HepG2 (cell line): ENCODE measurements around the gene SLC25A28. TPM values are rescaled to one million over a fixed set of nuclear protein-coding genes. Genes with fewer than 3 reads are reported as not detected.

Experiments used
- ATF3 ChIP-seq: sonication (generic); formaldehyde crosslinking; IDR thresholded peaks from 2 replicates; pipeline ENCODE4 v1.4.0; 2020; ENCODE audit warnings: missing genetic modification reagents
- ATF7 ChIP-seq, 2 experiments: fragments of 450-650 bp in 1 of 2; sonication (generic) in 1 of 2; formaldehyde crosslinking in 1 of 2; IDR thresholded peaks; 2 replicates each; pipeline versions ENCODE4 v1.4.0 to v1.6.1; 2016 to 2020; ENCODE audit warnings: antibody characterized with exemption in 1 of 2, mild to moderate bottlenecking in 1 of 2, missing genetic modification reagents in 1 of 2
- BHLHE40 ChIP-seq: IDR thresholded peaks from 2 replicates; pipeline ENCODE4 v1.6.1; 2011; ENCODE audit warnings: low read length, improper control_type of control experiment
- MEIS2 ChIP-seq: sonication (generic); formaldehyde crosslinking; IDR thresholded peaks from 2 replicates; pipeline ENCODE4 v1.9.0; 2021; ENCODE audit warnings: mild to moderate bottlenecking, missing genetic modification reagents
- NCOA5 ChIP-seq: sonication (generic); formaldehyde crosslinking; IDR thresholded peaks from 2 replicates; pipeline ENCODE4 v1.4.0; 2020; ENCODE audit warnings: missing genetic modification reagents
- NFKBIZ ChIP-seq: IDR thresholded peaks from 2 replicates; pipeline ENCODE4 v1.6.1; 2018; ENCODE audit warnings: missing genetic modification reagents, missing compliant biosample characterization
- PHF21A ChIP-seq: sonication (generic); formaldehyde crosslinking; IDR thresholded peaks from 2 replicates; pipeline ENCODE4 v1.5.0; 2020; ENCODE audit warnings: mild to moderate bottlenecking, missing genetic modification reagents
- SMAD9 ChIP-seq: sonication (generic); formaldehyde crosslinking; IDR thresholded peaks from 2 replicates; pipeline ENCODE4 v1.5.1; 2020; ENCODE audit warnings: mild to moderate bottlenecking, missing genetic modification reagents
- TSC22D2 ChIP-seq: sonication (generic); formaldehyde crosslinking; IDR thresholded peaks from 2 replicates; pipeline ENCODE4 v1.5.1; 2020; ENCODE audit warnings: missing genetic modification reagents, mild to moderate bottlenecking, borderline replicate concordance
- ZBTB44 ChIP-seq: sonication (generic); formaldehyde crosslinking; IDR thresholded peaks from 2 replicates; pipeline ENCODE4 v1.4.0; 2020; ENCODE audit warnings: missing genetic modification reagents
- ZNF484 ChIP-seq: sonication (generic); formaldehyde crosslinking; IDR thresholded peaks from 2 replicates; pipeline ENCODE4 v1.5.1; 2020; ENCODE audit warnings: mild to moderate bottlenecking, low read depth, missing genetic modification reagents, borderline replicate concordance
- ZNF547 ChIP-seq: sonication (generic); formaldehyde crosslinking; IDR thresholded peaks from 2 replicates; pipeline ENCODE4 v1.5.1; 2020; ENCODE audit warnings: mild to moderate bottlenecking, missing genetic modification reagents
- ZNF556 ChIP-seq: sonication (generic); formaldehyde crosslinking; IDR thresholded peaks from 2 replicates; pipeline ENCODE4 v1.4.0; 2020; ENCODE audit warnings: mild to moderate bottlenecking, missing genetic modification reagents, borderline replicate concordance
- ZNF773 ChIP-seq: sonication (generic); formaldehyde crosslinking; IDR thresholded peaks from 2 replicates; pipeline ENCODE4 v1.4.0; 2020; ENCODE audit warnings: missing genetic modification reagents, borderline replicate concordance
- polyA plus RNA-seq, 8 experiments: library from polyadenylated mRNA; depleted of rRNA in 3 of 8; stranded (reverse) in 7 of 8; unstranded in 1 of 8; fragments of >200 nt; fragmentation: Illumina TruSeq in 4 of 8; extraction: Trizol in 4 of 8; gene quantifications; 2 replicates each; pipeline versions ENCODE4 v1.2.1 to v1.2.3, GENCODE V29; 2011 to 2016; ENCODE audit warnings: low read depth in 4 of 8, missing spikeins in 1 of 8, mixed read lengths in 1 of 8; ENCODE audit not compliant: insufficient read depth in 1 of 8
- total RNA-seq, 5 experiments: library from RNA; depleted of rRNA; stranded (reverse); fragments of >200 nt; fragmentation: Illumina TruSeq; extraction: Trizol; gene quantifications; 2 replicates each; pipeline ENCODE4 v1.2.3, GENCODE V29; 2016; ENCODE audit warnings: low read depth in 1 of 5
- TF ChIP-seq, protein P1 (sequence below): sonication (generic); formaldehyde crosslinking; IDR thresholded peaks from 2 replicates; pipeline ENCODE4 v1.5.0; 2020; ENCODE audit warnings: mild to moderate bottlenecking, missing genetic modification reagents, borderline replicate concordance
- TF ChIP-seq, protein P2 (sequence below): sonication (generic); formaldehyde crosslinking; IDR thresholded peaks from 2 replicates; pipeline ENCODE4 v1.5.0; 2020; ENCODE audit warnings: mild to moderate bottlenecking, missing genetic modification reagents
- TF ChIP-seq, protein P3 (sequence below): sonication (generic); formaldehyde crosslinking; IDR thresholded peaks from 2 replicates; pipeline ENCODE4 v1.5.0; 2020; ENCODE audit warnings: mild to moderate bottlenecking, missing genetic modification reagents

The SLC25A28 gene
- total and polyA plus RNA-seq, 2 of the 13 experiments (the other 11 are each of a cell fraction or from before 2014, with no cell fraction given), result 15.2 to 41.0 TPM

DNA sequence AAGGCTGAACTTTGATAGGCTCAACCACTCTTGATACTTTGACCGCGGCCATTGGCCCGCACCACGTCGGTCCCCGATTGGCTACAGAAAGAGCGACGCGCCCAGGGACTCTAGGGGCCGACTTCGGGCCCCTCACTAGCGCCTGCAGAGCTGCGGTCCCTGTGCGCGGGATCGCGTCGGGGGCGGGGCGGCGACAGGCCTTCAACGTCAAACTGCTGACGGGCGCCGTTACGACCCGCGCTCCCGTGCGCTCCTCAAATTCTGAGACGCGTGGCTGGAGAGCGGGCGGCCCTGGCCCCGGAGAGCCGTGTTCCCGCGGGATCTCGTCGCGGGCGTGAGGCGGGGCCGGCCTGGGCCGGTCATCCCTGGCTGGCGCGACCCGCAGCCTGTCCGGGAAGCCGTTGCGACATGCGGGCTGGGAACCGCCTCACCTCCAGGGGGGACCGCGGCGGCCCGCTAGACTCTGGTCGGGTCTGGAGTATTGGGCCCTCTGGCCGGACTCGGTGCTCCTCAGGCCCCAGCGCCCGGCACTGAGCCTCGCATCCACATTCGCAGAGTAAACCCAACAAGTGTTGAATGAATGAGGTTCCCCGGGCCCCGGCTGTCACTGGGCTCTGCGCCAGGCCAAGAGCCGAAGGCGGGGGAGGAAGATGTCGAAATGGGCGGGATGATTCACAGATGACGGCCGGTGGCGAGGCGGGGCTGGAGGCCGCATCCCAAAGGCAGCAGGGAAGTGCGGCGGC is 643 bp upstream of the SLC25A28 start (continued):
- TF ChIP-seq, protein P1, sequence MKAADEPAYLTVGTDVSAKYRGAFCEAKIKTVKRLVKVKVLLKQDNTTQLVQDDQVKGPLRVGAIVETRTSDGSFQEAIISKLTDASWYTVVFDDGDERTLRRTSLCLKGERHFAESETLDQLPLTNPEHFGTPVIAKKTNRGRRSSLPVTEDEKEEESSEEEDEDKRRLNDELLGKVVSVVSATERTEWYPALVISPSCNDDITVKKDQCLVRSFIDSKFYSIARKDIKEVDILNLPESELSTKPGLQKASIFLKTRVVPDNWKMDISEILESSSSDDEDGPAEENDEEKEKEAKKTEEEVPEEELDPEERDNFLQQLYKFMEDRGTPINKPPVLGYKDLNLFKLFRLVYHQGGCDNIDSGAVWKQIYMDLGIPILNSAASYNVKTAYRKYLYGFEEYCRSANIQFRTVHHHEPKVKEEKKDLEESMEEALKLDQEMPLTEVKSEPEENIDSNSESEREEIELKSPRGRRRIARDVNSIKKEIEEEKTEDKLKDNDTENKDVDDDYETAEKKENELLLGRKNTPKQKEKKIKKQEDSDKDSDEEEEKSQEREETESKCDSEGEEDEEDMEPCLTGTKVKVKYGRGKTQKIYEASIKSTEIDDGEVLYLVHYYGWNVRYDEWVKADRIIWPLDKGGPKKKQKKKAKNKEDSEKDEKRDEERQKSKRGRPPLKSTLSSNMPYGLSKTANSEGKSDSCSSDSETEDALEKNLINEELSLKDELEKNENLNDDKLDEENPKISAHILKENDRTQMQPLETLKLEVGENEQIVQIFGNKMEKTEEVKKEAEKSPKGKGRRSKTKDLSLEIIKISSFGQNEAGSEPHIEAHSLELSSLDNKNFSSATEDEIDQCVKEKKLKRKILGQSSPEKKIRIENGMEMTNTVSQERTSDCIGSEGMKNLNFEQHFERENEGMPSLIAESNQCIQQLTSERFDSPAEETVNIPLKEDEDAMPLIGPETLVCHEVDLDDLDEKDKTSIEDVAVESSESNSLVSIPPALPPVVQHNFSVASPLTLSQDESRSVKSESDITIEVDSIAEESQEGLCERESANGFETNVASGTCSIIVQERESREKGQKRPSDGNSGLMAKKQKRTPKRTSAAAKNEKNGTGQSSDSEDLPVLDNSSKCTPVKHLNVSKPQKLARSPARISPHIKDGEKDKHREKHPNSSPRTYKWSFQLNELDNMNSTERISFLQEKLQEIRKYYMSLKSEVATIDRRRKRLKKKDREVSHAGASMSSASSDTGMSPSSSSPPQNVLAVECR (CRISPR knock-in tag), result peak; percentile 95
- no peak; the same call in 1 of the 2 replicates for TF ChIP-seq MEIS2 (CRISPR knock-in tag)
- TF ChIP-seq NFKBIZ (CRISPR knock-in tag), result peak; percentile 67
- TF ChIP-seq ATF7 (IDR thresholded peaks at IDR 0.05), result peak; percentile 1; the same call in 1 of the 2 replicates
- no peak for TF ChIP-seq ATF7 (CRISPR knock-in tag; IDR thresholded peaks at IDR 0.05)
- TF ChIP-seq ZNF547 (CRISPR knock-in tag), result peak; percentile 99
- TF ChIP-seq, protein P2, sequence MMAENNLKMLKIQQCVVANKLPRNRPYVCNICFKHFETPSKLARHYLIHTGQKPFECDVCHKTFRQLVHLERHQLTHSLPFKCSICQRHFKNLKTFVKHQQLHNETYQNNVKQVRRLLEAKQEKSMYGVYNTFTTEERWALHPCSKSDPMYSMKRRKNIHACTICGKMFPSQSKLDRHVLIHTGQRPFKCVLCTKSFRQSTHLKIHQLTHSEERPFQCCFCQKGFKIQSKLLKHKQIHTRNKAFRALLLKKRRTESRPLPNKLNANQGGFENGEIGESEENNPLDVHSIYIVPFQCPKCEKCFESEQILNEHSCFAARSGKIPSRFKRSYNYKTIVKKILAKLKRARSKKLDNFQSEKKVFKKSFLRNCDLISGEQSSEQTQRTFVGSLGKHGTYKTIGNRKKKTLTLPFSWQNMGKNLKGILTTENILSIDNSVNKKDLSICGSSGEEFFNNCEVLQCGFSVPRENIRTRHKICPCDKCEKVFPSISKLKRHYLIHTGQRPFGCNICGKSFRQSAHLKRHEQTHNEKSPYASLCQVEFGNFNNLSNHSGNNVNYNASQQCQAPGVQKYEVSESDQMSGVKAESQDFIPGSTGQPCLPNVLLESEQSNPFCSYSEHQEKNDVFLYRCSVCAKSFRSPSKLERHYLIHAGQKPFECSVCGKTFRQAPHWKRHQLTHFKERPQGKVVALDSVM (CRISPR knock-in tag), result peak; percentile 63
- no peak; the same call in 1 of the 2 replicates for TF ChIP-seq TSC22D2 (CRISPR knock-in tag)
- no peak for TF ChIP-seq ZBTB44
- no peak for TF ChIP-seq NCOA5
- peak; percentile 95; the same call in 1 of the 2 replicates for TF ChIP-seq SMAD9 (CRISPR knock-in tag)
- TF ChIP-seq BHLHE40, result peak; percentile 27; the same call in 1 of the 2 replicates
- TF ChIP-seq ATF3 (CRISPR knock-in tag), result peak; percentile 48
- TF ChIP-seq, protein P3, sequence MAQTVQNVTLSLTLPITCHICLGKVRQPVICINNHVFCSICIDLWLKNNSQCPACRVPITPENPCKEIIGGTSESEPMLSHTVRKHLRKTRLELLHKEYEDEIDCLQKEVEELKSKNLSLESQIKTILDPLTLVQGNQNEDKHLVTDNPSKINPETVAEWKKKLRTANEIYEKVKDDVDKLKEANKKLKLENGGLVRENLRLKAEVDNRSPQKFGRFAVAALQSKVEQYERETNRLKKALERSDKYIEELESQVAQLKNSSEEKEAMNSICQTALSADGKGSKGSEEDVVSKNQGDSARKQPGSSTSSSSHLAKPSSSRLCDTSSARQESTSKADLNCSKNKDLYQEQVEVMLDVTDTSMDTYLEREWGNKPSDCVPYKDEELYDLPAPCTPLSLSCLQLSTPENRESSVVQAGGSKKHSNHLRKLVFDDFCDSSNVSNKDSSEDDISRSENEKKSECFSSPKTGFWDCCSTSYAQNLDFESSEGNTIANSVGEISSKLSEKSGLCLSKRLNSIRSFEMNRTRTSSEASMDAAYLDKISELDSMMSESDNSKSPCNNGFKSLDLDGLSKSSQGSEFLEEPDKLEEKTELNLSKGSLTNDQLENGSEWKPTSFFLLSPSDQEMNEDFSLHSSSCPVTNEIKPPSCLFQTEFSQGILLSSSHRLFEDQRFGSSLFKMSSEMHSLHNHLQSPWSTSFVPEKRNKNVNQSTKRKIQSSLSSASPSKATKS (CRISPR knock-in tag), result peak; percentile 85; the same call in 1 of the 2 replicates
- TF ChIP-seq PHF21A, result peak; percentile 89
- TF ChIP-seq ZNF484, result no peak
- peak; percentile 90; the same call in 1 of the 2 replicates for TF ChIP-seq ZNF773 (CRISPR knock-in tag)
- peak; percentile 74; the same call in 1 of the 2 replicates for TF ChIP-seq ZNF556
